ENCODE measurements around the gene PKLR.

Gene PKLR

DNA sequence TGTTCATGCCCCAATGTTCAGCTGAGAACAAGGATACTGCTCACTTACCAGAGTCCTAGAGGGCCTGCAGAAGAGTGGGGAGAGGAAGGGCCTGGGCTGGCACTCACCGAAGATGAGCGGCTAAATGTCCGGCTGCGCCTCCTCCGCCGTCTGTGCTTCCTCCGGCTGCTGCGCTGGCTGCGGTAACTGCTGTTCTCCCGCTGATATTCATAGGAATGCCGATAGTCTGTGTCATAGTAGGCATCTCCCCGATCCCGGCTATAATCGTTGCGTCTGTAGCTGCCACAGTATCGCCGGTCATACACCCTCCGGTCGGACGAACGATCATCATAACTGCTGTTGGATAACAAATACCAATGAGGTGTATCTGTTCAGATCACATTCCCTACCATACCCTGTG, 31.9 kb downstream of the PKLR start:
- peaks cover 27% of the 10 kb centered on the region; the same call in 1 of the 2 replicates for H4K20me1 ChIP-seq (ENCODE audit: insufficient read depth, low read length)
- no peaks in the 10 kb centered on the region for H3K9me3 ChIP-seq (ENCODE audit: insufficient read depth, low read length, severe bottlenecking)
- H3K79me2 ChIP-seq (ENCODE audit: insufficient read depth, low read length) = peaks cover 48% of the 10 kb centered on the region
- H2AFZ ChIP-seq (ENCODE audit: low read depth, low read length) = no peak overlapping the region
- no peak overlapping the region for H3K4me2 ChIP-seq (ENCODE audit: insufficient read depth, low read length)
- no peak overlapping the region for H3K9ac ChIP-seq (ENCODE audit: low read depth, low read length)
- TF ChIP-seq CTCF (IDR thresholded peaks at IDR 0.05; ENCODE audit: borderline replicate concordance, extremely low read depth, low read length, poor library complexity, severe bottlenecking) = no peak
- DNase-seq (no peak), ATAC-seq (ENCODE audit: insufficient read depth, low read depth) (no peak)
- no peaks in the 10 kb centered on the region for H3K27me3 ChIP-seq (ENCODE audit: insufficient read depth, low read length, poor library complexity)
- peaks cover 29% of the 10 kb centered on the region for H3K4me1 ChIP-seq (ENCODE audit: insufficient read depth, low read length)
- peaks cover 72% of the 10 kb centered on the region for H3K36me3 ChIP-seq (ENCODE audit: insufficient read depth, low read length)
- no peak overlapping the region for H3K27ac ChIP-seq (ENCODE audit: low read length)
- no peak overlapping the region for H3K4me3 ChIP-seq (ENCODE audit: low read depth in 1 of 2, low read length in 2 of 2)

- no peaks in the 10 kb centered on the region for H3K27me3 ChIP-seq (ENCODE audit: insufficient read depth, low read length, poor library complexity)
- no peak overlapping the region for H3K4me3 ChIP-seq (ENCODE audit: low read depth in 1 of 2, low read length in 2 of 2)
- H3K4me2 ChIP-seq (ENCODE audit: insufficient read depth, low read length) = no peak overlapping the region
- no peak overlapping the region for H3K9ac ChIP-seq (ENCODE audit: low read depth, low read length)
- H3K4me1 ChIP-seq (ENCODE audit: insufficient read depth, low read length) = peaks cover 23% of the 10 kb centered on the region
- peaks cover 44% of the 10 kb centered on the region for H3K79me2 ChIP-seq (ENCODE audit: insufficient read depth, low read length)
- DNase-seq (no peak), ATAC-seq (ENCODE audit: insufficient read depth, low read depth) (no peak)
- H3K27ac ChIP-seq (ENCODE audit: low read length) = no peak overlapping the region
- H4K20me1 ChIP-seq (ENCODE audit: insufficient read depth, low read length) = peaks cover 27% of the 10 kb centered on the region; the same call in 1 of the 2 replicates
- peaks cover 79% of the 10 kb centered on the region for H3K36me3 ChIP-seq (ENCODE audit: insufficient read depth, low read length)
- H2AFZ ChIP-seq (ENCODE audit: low read depth, low read length) = no peak overlapping the region
- TF ChIP-seq CTCF (IDR thresholded peaks at IDR 0.05; ENCODE audit: borderline replicate concordance, extremely low read depth, low read length, poor library complexity, severe bottlenecking) = no peak
- no peak for TF ChIP-seq EZH2 (IDR thresholded peaks at IDR 0.05; ENCODE audit: borderline replicate concordance, low read depth, low read length, severe bottlenecking)
- H3K9me3 ChIP-seq (ENCODE audit: insufficient read depth, low read length, severe bottlenecking) = no peaks in the 10 kb centered on the region
Observed at GRCh38 chr1:155268630-155269029, 32.6 kb downstream of the PKLR start.

- no peaks in the 10 kb centered on the region for H3K9me3 ChIP-seq (ENCODE audit: insufficient read depth, low read length, severe bottlenecking)
- peaks cover 23% of the 10 kb centered on the region; the same call in 1 of the 2 replicates for H4K20me1 ChIP-seq (ENCODE audit: insufficient read depth, low read length)
- ATAC-seq (ENCODE audit: insufficient read depth, low read depth) (no peak), DNase-seq (no peak)
- H3K27me3 ChIP-seq (ENCODE audit: insufficient read depth, low read length, poor library complexity) = no peaks in the 10 kb centered on the region
- peaks cover 33% of the 10 kb centered on the region for H3K79me2 ChIP-seq (ENCODE audit: insufficient read depth, low read length)
- no peak overlapping the region for H2AFZ ChIP-seq (ENCODE audit: low read depth, low read length)
- H3K4me1 ChIP-seq (ENCODE audit: insufficient read depth, low read length) = peaks cover 26% of the 10 kb centered on the region
- H3K9ac ChIP-seq (ENCODE audit: low read depth, low read length) = no peak overlapping the region
- no peak for TF ChIP-seq EZH2 (IDR thresholded peaks at IDR 0.05; ENCODE audit: borderline replicate concordance, low read depth, low read length, severe bottlenecking)
- TF ChIP-seq CTCF (IDR thresholded peaks at IDR 0.05; ENCODE audit: borderline replicate concordance, extremely low read depth, low read length, poor library complexity, severe bottlenecking) = no peak
- peaks cover 89% of the 10 kb centered on the region for H3K36me3 ChIP-seq (ENCODE audit: insufficient read depth, low read length)
- H3K27ac ChIP-seq (ENCODE audit: low read length) = no peak overlapping the region
- H3K4me2 ChIP-seq (ENCODE audit: insufficient read depth, low read length) = no peak overlapping the region
- no peak overlapping the region for H3K4me3 ChIP-seq (ENCODE audit: low read depth in 1 of 2, low read length in 2 of 2)
Observed at GRCh38 chr1:155267373-155267772, 33.9 kb downstream of the PKLR start.

DNA sequence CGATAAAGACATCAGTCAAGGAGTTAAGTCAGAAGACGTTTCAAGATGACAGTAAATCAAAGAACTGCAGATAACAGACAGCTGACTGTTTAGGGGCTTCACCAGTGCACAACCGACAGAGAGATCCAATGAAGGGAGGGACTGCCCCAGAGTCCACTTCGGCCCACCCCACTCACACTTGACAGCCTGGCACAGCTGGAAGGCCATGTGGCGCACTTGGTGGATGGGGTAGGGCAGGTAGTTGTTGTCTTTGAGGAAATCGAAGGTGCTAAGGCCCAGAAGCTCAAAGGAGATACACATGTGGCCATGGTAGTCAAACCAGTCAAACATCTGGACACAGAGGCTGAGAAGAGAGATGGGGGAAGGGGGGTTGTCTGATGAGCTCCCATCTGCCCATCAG, 34.7 kb downstream of the PKLR start:
- no peaks in the 10 kb centered on the region for H3K27me3 ChIP-seq (ENCODE audit: insufficient read depth, low read length, poor library complexity)
- peaks cover 86% of the 10 kb centered on the region for H3K36me3 ChIP-seq (ENCODE audit: insufficient read depth, low read length)
- DNase-seq = no peak
- H3K4me2 ChIP-seq (ENCODE audit: insufficient read depth, low read length) = no peak overlapping the region
- peaks cover 31% of the 10 kb centered on the region for H3K79me2 ChIP-seq (ENCODE audit: insufficient read depth, low read length)
- H3K4me1 ChIP-seq (ENCODE audit: insufficient read depth, low read length) = peaks cover 22% of the 10 kb centered on the region
- H3K27ac ChIP-seq (ENCODE audit: low read length) = no peak overlapping the region
- H3K4me3 ChIP-seq (ENCODE audit: low read depth in 1 of 2, low read length in 2 of 2) = no peak overlapping the region
- H4K20me1 ChIP-seq (ENCODE audit: insufficient read depth, low read length) = peaks cover 18% of the 10 kb centered on the region; the same call in 1 of the 2 replicates
- H3K9me3 ChIP-seq (ENCODE audit: insufficient read depth, low read length, severe bottlenecking) = no peaks in the 10 kb centered on the region
- H3K9ac ChIP-seq (ENCODE audit: low read depth, low read length) = no peak overlapping the region
- no peak overlapping the region for H2AFZ ChIP-seq (ENCODE audit: low read depth, low read length)
- TF ChIP-seq CTCF (IDR thresholded peaks at IDR 0.05; ENCODE audit: borderline replicate concordance, extremely low read depth, low read length, poor library complexity, severe bottlenecking) (no peak), EZH2 (IDR thresholded peaks at IDR 0.05; ENCODE audit: borderline replicate concordance, low read depth, low read length, severe bottlenecking) (no peak)
- ATAC-seq (ENCODE audit: insufficient read depth, low read depth) = no peak

Measured in DND-41 (cell line).